Testis (tissue), 3 donors: ENCODE data around the gene CA9. TPM values are rescaled to one million over a fixed set of nuclear protein-coding genes. Genes with fewer than 3 reads are reported as not detected.

Experiments used
- DNase-seq: peaks from one replicate; pipeline ENCODE4 v3.0.0-alpha.2; 2019
- H3K27ac ChIP-seq, 2 donors: fragments of 200-600 bp; sonication (generic); one replicate each; pipeline ENCODE4 v1.5.1; 2019
- H3K27me3 ChIP-seq: fragments of 200-600 bp; sonication (generic); one replicate; pipeline ENCODE4 v1.5.1; 2019
- H3K36me3 ChIP-seq: fragments of 200-600 bp; sonication (generic); one replicate; pipeline ENCODE4 v1.5.1; 2017; ENCODE audit warnings: low read depth; ENCODE audit errors: missing control alignments
- H3K4me1 ChIP-seq: fragments of 200-600 bp; sonication (generic); one replicate; pipeline ENCODE4 v1.5.1; 2019
- H3K4me3 ChIP-seq, 2 donors: fragments of 200-600 bp; sonication (generic); one replicate each; pipeline ENCODE4 v1.5.1; 2017 to 2019
- H3K9me3 ChIP-seq: fragments of 200-600 bp; sonication (generic); one replicate; pipeline ENCODE4 v1.5.1; 2017
- POLR2A ChIP-seq: fragments of 450-650 bp; IDR thresholded peaks from one replicate; pipeline ENCODE4 v1.6.1; 2017; ENCODE audit warnings: antibody characterized with exemption, mild to moderate bottlenecking, moderate library complexity
- WGBS, 2 donors: methylation state at CpG; one replicate each; pipeline ENCODE4 v1.1.5; 2018; 5-methylcytosine and 5-hydroxymethylcytosine counted together
- intact Hi-C: fragments of 100-400 bp; cut with DNase I; formaldehyde crosslinking; loops from one replicate; pipeline ENCODE4 v1.15.1; 2023; ENCODE audit warnings: low total_unique reads
- polyA plus RNA-seq: library from polyadenylated mRNA; stranded (reverse); fragments of 350-450 nt; fragmentation: Illumina TruSeq; extraction: RNeasy Lipid Tissue Mini Kit (QIAGEN cat#74804); gene quantifications from one replicate; pipeline ENCODE4 v1.2.3, GENCODE V29; 2014; ENCODE audit warnings: low read depth, low replicate concordance; ENCODE audit not compliant: insufficient read depth
- total RNA-seq, 2 donors: library from RNA; depleted of rRNA; stranded (reverse); fragments of >200 nt; gene quantifications; one replicate each; pipeline ENCODE4 v1.2.3, GENCODE V29; 2016
- TF ChIP-seq, protein P1 (sequence below), 3 experiments: fragments of 450-650 bp in 2 of 3; fragments of 200-600 bp in 1 of 3; sonication (generic) in 1 of 3; IDR thresholded peaks; one replicate each; pipeline ENCODE4 v1.5.1; 2016 to 2019; ENCODE audit warnings: antibody characterized with exemption in 3 of 3, mild to moderate bottlenecking in 2 of 3, moderate library complexity in 1 of 3

Gene CA9
- total and polyA plus RNA-seq, 3 donors from 2014 or later: 11.0 to 50.5 (median 36.8) TPM

- no peak for DNase-seq
- WGBS, 2 donors: 94 to 98% methylated on average over 3 to 10 of the region's 10 CpGs
- TF ChIP-seq, protein P1, sequence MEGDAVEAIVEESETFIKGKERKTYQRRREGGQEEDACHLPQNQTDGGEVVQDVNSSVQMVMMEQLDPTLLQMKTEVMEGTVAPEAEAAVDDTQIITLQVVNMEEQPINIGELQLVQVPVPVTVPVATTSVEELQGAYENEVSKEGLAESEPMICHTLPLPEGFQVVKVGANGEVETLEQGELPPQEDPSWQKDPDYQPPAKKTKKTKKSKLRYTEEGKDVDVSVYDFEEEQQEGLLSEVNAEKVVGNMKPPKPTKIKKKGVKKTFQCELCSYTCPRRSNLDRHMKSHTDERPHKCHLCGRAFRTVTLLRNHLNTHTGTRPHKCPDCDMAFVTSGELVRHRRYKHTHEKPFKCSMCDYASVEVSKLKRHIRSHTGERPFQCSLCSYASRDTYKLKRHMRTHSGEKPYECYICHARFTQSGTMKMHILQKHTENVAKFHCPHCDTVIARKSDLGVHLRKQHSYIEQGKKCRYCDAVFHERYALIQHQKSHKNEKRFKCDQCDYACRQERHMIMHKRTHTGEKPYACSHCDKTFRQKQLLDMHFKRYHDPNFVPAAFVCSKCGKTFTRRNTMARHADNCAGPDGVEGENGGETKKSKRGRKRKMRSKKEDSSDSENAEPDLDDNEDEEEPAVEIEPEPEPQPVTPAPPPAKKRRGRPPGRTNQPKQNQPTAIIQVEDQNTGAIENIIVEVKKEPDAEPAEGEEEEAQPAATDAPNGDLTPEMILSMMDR (IDR thresholded peaks at IDR 0.05): no peak
- no peak for TF ChIP-seq POLR2A
These were observed 33.2 kb downstream of the CA9 start for GRCh38 chr9:35706951-35707350.

DNA sequence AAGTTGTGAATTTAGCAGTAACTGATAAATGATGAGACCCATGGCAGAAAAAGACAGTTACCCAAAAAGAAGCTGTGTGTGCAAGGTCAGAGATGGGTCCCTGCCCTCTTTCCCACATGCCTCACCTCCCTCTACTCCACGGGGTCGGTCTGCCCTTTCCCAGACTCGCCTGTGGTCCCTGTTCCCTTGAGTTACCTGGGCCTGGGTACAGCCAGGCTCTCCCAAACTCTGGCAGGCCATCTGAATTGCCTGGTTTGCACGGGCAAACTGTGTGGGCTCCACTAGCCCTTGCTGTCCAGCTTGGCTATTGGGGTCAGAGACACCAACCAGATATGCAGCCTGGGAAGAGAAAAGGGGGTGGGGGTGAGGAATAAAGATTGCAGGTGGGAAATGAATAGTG lies 34.4 kb downstream of the CA9 start:
- 93 to 94% methylated on average over 4 of the region's 4 CpGs for WGBS, 2 donors
- no peaks in the 10 kb centered on the region for H3K27me3 ChIP-seq
- H3K36me3 ChIP-seq: no peaks in the 10 kb centered on the region
- H3K9me3 ChIP-seq: no peaks in the 10 kb centered on the region
- no peak for DNase-seq
- no peak overlapping the region for H3K27ac ChIP-seq
- TF ChIP-seq, protein P1 (IDR thresholded peaks at IDR 0.05): no peak
- no peak for TF ChIP-seq POLR2A
- H3K4me1 ChIP-seq: no peaks in the 10 kb centered on the region
- H3K4me3 ChIP-seq: no peak overlapping the region
- intact Hi-C loops: no loop called here

More at GRCh38 chr9:35706951-35707350, 33.2 kb downstream of the CA9 start:
- intact Hi-C loops: no loop called here
- Histone ChIP-seq H3K9me3 (no peaks in the 10 kb centered on the region), H3K4me1 (no peaks in the 10 kb centered on the region), H3K4me3 (no peak overlapping the region), H3K36me3 (no peaks in the 10 kb centered on the region), H3K27me3 (no peaks in the 10 kb centered on the region), H3K27ac (no peak overlapping the region)

GRCh38 chr9:35710818-35711500 lies 37.2 kb downstream of the CA9 start:
- TF ChIP-seq, protein P1 (IDR thresholded peaks at IDR 0.05): no peak
- no peak for TF ChIP-seq POLR2A
- Histone ChIP-seq H3K9me3 (no peaks in the 10 kb centered on the region), H3K27me3 (no peaks in the 10 kb centered on the region), H3K4me3 (no peak overlapping the region), H3K27ac (no peak overlapping the region), H3K4me1 (no peaks in the 10 kb centered on the region), H3K36me3 (no peaks in the 10 kb centered on the region)
- intact Hi-C loops: no loop called here
- WGBS, 2 donors: 68 to 69% methylated on average over 7 of the region's 7 CpGs
- no peak for DNase-seq

- no peak overlapping the region for H3K27ac ChIP-seq
- H3K36me3 ChIP-seq: no peaks in the 10 kb centered on the region
- WGBS, 2 donors: 95% methylated on average over 19 to 21 of the region's 21 CpGs
- H3K9me3 ChIP-seq: no peaks in the 10 kb centered on the region
- intact Hi-C loops: no loop called here
- H3K4me3 ChIP-seq: no peak overlapping the region
- DNase-seq: no peak
- no peaks in the 10 kb centered on the region for H3K4me1 ChIP-seq
- TF ChIP-seq POLR2A: no peak
- TF ChIP-seq, protein P1 (IDR thresholded peaks at IDR 0.05): no peak
- no peaks in the 10 kb centered on the region for H3K27me3 ChIP-seq
These were observed 38.0 kb downstream of the CA9 start for GRCh38 chr9:35711501-35712428.
